Stomach (tissue), 9 donors: ENCODE results near the gene FFAR1. TPM values are rescaled to one million over a fixed set of nuclear protein-coding genes. Genes with fewer than 3 reads are reported as not detected.
A peak's percentile ranks its signal among the peaks of the same experiment; 100 is the strongest.

Experiments used
- DNase-seq, 2 donors: peaks; one replicate each; pipeline versions ENCODE4 v3.0.0 to v3.0.0-alpha.2; 2013 to 2019
- H3K27ac ChIP-seq, 5 donors: fragments of 200-600 bp in 4 of 5; sonication (generic) in 4 of 5; one replicate each; pipeline ENCODE4 v1.5.1; 2013 to 2019; ENCODE audit warnings: mild to moderate bottlenecking in 1 of 5, moderate library complexity in 1 of 5
- H3K27me3 ChIP-seq, 3 donors: fragments of 200-600 bp; sonication (generic); one replicate each; pipeline ENCODE4 v1.5.1; 2017 to 2019; ENCODE audit warnings: mixed run types in 1 of 3
- H3K36me3 ChIP-seq, 4 donors: fragments of 200-600 bp; sonication (generic); 1 replicate in 3 of 4; 2 replicates in 1 of 4; pipeline ENCODE4 v1.5.1; 2016 to 2019
- H3K4me1 ChIP-seq, 4 donors: fragments of 200-600 bp; sonication (generic); one replicate each; pipeline ENCODE4 v1.5.1; 2016 to 2019
- H3K4me3 ChIP-seq, 4 donors: fragments of 200-600 bp; sonication (generic) in 3 of 4; one replicate each; pipeline ENCODE4 v1.5.1; 2016 to 2019; ENCODE audit warnings: mild to moderate bottlenecking in 1 of 4
- H3K9me3 ChIP-seq, 4 donors: fragments of 200-600 bp; sonication (generic); one replicate each; pipeline ENCODE4 v1.5.1; 2016 to 2019
- EP300 ChIP-seq: sonication (generic); formaldehyde crosslinking; IDR thresholded peaks from one replicate; pipeline ENCODE4 v1.6.1; 2017; ENCODE audit warnings: antibody characterized with exemption
- POLR2A ChIP-seq, 4 donors: fragments of 450-650 bp; IDR thresholded peaks; one replicate each; pipeline ENCODE4 v1.6.1; 2016; ENCODE audit warnings: antibody characterized with exemption in 4 of 4, control low read depth in 2 of 4, mild to moderate bottlenecking in 1 of 4, moderate library complexity in 1 of 4
- POLR2AphosphoS5 ChIP-seq, 3 donors: sonication (generic); formaldehyde crosslinking; IDR thresholded peaks; one replicate each; pipeline ENCODE4 v1.6.1; 2016; ENCODE audit warnings: antibody characterized with exemption in 3 of 3
- WGBS, 5 donors: extraction: QIAGEN DNeasy Blood & Tissue Kit in 3 of 5; methylation state at CpG; one replicate each; pipeline versions ENCODE4 v1.1.5 to v1.1.7; 2013 to 2018; 5-methylcytosine and 5-hydroxymethylcytosine counted together
- intact Hi-C: fragments of 100-400 bp; cut with DNase I; formaldehyde crosslinking; loops from one replicate; pipeline ENCODE4 v1.15.1; 2023; ENCODE audit warnings: low total_unique reads
- polyA plus RNA-seq, 3 donors: library from polyadenylated mRNA; stranded (reverse); fragments of 200-250 nt; gene quantifications; one replicate each; pipeline ENCODE4 v1.2.3, GENCODE V29; 2013
- total RNA-seq, 5 donors: library from RNA; depleted of rRNA; stranded (reverse); fragments of >200 nt; gene quantifications; one replicate each; pipeline versions ENCODE4 v1.1.0 to v1.2.3, GENCODE V29; 2014 to 2016
- TF ChIP-seq, protein P1 (sequence below), 7 experiments: fragments of 450-650 bp in 4 of 7; fragments of 200-600 bp in 3 of 7; sonication (generic) in 3 of 7; IDR thresholded peaks; one replicate each; pipeline ENCODE4 v1.5.1; 2016 to 2019; ENCODE audit warnings: antibody characterized with exemption in 7 of 7, control low read depth in 2 of 7, mild to moderate bottlenecking in 1 of 7
- donor health status: healthy with polysubstance abuse.
- donor health status: Bipolar disorder and iron deficiency.
- donor health status: healthy.

FFAR1 gene
- total and polyA plus RNA-seq, 8 donors, result 0.18 TPM; not detected in 7

DNA sequence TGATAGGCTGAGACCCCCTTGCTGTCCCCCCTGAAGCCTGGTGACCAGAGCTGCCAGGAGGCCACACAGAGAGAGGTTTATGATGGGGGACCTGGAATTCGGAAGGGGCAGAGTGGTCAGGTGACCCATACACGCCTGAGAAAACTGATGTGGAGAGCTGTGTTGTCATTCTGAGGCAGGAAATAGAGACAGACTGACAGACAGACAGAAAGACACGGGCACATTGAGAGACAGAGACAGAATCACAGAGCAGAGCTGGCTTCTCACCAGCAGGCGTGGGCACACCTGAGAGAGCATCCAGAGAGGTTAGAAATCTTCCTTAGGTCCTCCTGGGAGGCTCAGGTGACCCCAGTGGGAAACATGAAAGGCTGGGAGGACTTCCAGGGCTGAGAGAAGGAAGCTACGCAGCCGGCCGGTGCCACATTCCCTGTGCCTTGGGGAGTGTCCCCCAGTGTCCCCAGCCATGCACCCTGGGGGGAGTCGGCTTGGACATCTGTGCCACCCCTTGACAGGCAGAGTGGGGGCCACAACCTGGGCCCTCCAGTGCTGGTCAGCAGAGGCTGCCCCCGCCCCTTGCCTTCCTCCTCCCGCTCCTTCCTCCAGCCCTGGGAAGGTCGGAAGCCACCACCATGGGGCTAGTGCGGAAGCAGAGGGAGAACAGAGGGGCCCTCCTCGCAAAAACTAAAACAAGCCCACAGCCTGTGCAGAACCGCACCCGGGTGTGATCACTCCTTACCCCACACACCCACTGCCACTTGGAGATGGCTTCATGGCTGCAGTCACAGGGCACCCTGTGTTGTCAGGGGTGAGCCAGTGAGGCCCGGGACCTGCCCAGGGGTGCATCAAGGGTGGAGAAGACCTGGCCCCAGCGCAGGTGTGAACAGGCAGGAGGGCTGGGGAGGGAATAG lies 2.2 kb downstream of the FFAR1 start:
- Histone ChIP-seq H3K36me3 (no peaks in the 10 kb centered on the region), H3K4me3 (no peak overlapping the region), H3K27me3 (peaks cover 0 to 47% (median 5%) of the 10 kb centered on the region in 3 donors), H3K27ac (no peak overlapping the region), H3K4me1 (peaks cover 0 to 30% (median 5%) of the 10 kb centered on the region in 4 donors), H3K9me3 (no peaks in the 10 kb centered on the region)
- no peak for DNase-seq
- WGBS, 5 donors, result 74 to 81% (median 79%) methylated on average over 11 to 17 of the region's 17 CpGs
- TF ChIP-seq, protein P1, sequence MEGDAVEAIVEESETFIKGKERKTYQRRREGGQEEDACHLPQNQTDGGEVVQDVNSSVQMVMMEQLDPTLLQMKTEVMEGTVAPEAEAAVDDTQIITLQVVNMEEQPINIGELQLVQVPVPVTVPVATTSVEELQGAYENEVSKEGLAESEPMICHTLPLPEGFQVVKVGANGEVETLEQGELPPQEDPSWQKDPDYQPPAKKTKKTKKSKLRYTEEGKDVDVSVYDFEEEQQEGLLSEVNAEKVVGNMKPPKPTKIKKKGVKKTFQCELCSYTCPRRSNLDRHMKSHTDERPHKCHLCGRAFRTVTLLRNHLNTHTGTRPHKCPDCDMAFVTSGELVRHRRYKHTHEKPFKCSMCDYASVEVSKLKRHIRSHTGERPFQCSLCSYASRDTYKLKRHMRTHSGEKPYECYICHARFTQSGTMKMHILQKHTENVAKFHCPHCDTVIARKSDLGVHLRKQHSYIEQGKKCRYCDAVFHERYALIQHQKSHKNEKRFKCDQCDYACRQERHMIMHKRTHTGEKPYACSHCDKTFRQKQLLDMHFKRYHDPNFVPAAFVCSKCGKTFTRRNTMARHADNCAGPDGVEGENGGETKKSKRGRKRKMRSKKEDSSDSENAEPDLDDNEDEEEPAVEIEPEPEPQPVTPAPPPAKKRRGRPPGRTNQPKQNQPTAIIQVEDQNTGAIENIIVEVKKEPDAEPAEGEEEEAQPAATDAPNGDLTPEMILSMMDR (IDR thresholded peaks at IDR 0.05), result no peak
- TF ChIP-seq EP300 (no peak), POLR2AphosphoS5 (IDR thresholded peaks at IDR 0.05) (no peak), POLR2A (IDR thresholded peaks at IDR 0.05) (no peak)
- intact Hi-C loops, result no loop called here

DNA sequence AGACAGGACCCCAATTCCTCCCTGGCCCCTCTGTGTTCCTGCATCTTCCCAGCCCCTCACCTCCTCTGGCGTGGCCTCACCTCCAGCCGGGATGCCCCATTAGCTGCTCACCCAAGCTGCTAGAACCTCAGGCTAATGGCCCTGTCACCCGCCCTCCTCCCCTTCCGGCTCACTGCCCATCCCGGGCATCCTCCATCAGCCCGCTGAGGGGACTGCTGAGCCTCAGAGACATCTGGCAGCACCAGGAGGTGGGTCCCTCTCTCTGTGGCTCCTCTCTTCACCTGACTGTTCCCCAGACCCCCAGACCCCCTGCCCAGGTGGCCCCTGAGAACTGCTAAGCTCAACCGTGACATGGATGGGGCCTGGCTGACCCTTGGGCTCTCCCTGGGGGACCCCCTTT lies 2.9 kb downstream of the FFAR1 start:
- WGBS, 5 donors, result 83 to 87% (median 85%) methylated on average over 7 of the region's 7 CpGs
- peak in 1 of 2 donors; percentile 44 for DNase-seq
- Histone ChIP-seq H3K27me3 (peaks cover 0 to 40% (median 5%) of the 10 kb centered on the region in 3 donors), H3K9me3 (no peaks in the 10 kb centered on the region), H3K4me1 (peaks cover 0 to 30% (median 5%) of the 10 kb centered on the region in 4 donors), H3K36me3 (no peaks in the 10 kb centered on the region), H3K27ac (no peak overlapping the region), H3K4me3 (no peak overlapping the region)
- intact Hi-C loops, result no loop called here
- TF ChIP-seq EP300 (no peak), POLR2A (IDR thresholded peaks at IDR 0.05) (no peak), POLR2AphosphoS5 (IDR thresholded peaks at IDR 0.05) (no peak)
- TF ChIP-seq, protein P1 (IDR thresholded peaks at IDR 0.05), result no peak

DNA sequence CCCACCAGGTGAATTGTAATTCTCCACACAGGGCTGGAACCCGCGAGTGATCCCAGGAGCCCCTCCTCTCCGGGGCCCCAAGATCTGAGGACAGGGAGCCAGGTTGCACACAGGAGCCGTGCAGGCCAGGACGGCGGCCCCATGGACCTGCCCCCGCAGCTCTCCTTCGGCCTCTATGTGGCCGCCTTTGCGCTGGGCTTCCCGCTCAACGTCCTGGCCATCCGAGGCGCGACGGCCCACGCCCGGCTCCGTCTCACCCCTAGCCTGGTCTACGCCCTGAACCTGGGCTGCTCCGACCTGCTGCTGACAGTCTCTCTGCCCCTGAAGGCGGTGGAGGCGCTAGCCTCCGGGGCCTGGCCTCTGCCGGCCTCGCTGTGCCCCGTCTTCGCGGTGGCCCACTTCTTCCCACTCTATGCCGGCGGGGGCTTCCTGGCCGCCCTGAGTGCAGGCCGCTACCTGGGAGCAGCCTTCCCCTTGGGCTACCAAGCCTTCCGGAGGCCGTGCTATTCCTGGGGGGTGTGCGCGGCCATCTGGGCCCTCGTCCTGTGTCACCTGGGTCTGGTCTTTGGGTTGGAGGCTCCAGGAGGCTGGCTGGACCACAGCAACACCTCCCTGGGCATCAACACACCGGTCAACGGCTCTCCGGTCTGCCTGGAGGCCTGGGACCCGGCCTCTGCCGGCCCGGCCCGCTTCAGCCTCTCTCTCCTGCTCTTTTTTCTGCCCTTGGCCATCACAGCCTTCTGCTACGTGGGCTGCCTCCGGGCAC lies 3.9 kb downstream of the FFAR1 start:
- TF ChIP-seq EP300 (no peak), POLR2A (IDR thresholded peaks at IDR 0.05) (no peak), POLR2AphosphoS5 (IDR thresholded peaks at IDR 0.05) (no peak)
- TF ChIP-seq, protein P1 (IDR thresholded peaks at IDR 0.05), result no peak
- Histone ChIP-seq H3K27ac (no peak overlapping the region), H3K9me3 (no peaks in the 10 kb centered on the region), H3K36me3 (no peaks in the 10 kb centered on the region), H3K27me3 (peaks cover 0 to 32% (median 0%) of the 10 kb centered on the region in 3 donors), H3K4me1 (peaks cover 0 to 33% (median 5%) of the 10 kb centered on the region in 4 donors), H3K4me3 (no peak overlapping the region)
- WGBS, 5 donors, result 91 to 93% (median 92%) methylated on average over 44 to 47 of the region's 47 CpGs
- intact Hi-C loops, result no loop called here
- no peak for DNase-seq

DNA sequence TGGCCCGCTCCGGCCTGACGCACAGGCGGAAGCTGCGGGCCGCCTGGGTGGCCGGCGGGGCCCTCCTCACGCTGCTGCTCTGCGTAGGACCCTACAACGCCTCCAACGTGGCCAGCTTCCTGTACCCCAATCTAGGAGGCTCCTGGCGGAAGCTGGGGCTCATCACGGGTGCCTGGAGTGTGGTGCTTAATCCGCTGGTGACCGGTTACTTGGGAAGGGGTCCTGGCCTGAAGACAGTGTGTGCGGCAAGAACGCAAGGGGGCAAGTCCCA lies 4.4 kb downstream of the FFAR1 start:
- Histone ChIP-seq H3K4me3 (no peak overlapping the region), H3K4me1 (peaks cover 0 to 28% (median 5%) of the 10 kb centered on the region in 4 donors), H3K9me3 (no peaks in the 10 kb centered on the region), H3K27ac (no peak overlapping the region), H3K27me3 (peaks cover 0 to 27% (median 0%) of the 10 kb centered on the region in 3 donors), H3K36me3 (no peaks in the 10 kb centered on the region)
- TF ChIP-seq, protein P1 (IDR thresholded peaks at IDR 0.05), result no peak
- TF ChIP-seq POLR2A (IDR thresholded peaks at IDR 0.05) (no peak), POLR2AphosphoS5 (IDR thresholded peaks at IDR 0.05) (no peak), EP300 (no peak)
- intact Hi-C loops, result no loop called here
- 76 to 93% (median 84%) methylated on average over 16 to 18 of the region's 18 CpGs for WGBS, 5 donors
- no peak for DNase-seq
